HG02588 (cell line): Measurements from ENCODE around the gene SCAANT1.
A peak's percentile ranks its signal among the peaks of the same experiment; 100 is the strongest.

Source experiments
- ATAC-seq: cut with Tn5 transposase; IDR thresholded peaks from one replicate; pipeline ENCODE4 v1.9.1; 2021; ENCODE audit warnings: mild to moderate bottlenecking, moderate library complexity; ENCODE audit not compliant: unreplicated experiment

The SCAANT1 gene

DNA sequence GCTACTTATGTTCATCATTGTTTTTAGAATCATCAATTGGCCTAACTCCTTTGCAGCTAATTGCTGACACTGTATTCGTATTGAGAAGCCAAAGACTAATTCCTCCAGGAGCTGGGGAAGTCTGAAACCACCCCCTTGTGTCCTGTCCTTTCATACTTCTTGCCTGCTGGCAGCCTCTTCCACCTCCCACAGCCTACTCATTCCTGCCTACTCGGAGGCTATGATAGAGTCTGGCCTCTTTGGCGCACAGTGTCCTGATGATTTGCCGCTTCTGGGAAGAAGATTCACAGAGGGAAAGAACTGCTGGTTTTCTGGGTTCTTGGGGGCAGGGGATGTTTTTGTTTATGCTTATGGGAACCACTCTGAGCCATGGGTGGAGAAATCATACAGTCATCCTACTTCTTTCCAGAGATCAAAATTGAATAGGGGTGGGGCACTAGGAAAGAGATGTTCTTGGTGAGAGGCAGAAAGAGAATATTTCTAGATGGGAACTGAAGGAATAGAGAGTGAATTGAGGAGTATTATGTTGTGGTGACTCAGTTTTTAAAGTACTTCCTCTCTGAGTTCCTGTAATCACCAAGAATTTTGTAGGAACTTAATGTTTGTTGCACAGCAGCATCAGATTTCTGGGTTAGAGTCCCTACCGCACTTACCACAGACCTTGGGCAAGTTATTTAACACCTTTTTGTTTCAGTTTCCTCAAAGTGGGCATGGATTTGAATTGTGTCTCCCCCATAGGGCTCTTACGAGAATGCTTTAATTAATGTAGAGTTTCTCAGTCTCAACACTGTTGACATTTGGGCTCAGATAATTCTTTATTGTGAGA, 22.1 kb upstream of the SCAANT1 start:
- no peak for ATAC-seq

DNA sequence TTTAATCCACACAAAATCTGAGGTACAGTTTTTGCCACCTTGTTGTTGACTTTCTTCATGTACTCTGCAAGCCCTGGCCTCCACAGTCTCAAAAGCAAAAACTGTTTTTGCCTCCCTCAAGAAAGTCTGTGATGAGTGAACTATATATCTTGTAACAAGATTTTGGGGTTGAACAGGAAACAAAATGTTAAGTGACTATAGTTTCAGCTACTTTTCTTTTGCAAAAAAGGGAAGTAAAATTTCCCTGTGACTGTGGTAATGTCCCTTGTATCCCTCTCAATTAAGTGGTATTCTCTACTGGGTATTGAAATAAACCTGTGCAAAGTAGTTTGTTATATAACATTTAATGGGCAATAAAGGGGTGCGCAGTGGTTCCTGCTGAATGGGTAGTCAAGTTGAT, 21.3 kb upstream of the SCAANT1 start:
- peak; percentile 61 for ATAC-seq

DNA sequence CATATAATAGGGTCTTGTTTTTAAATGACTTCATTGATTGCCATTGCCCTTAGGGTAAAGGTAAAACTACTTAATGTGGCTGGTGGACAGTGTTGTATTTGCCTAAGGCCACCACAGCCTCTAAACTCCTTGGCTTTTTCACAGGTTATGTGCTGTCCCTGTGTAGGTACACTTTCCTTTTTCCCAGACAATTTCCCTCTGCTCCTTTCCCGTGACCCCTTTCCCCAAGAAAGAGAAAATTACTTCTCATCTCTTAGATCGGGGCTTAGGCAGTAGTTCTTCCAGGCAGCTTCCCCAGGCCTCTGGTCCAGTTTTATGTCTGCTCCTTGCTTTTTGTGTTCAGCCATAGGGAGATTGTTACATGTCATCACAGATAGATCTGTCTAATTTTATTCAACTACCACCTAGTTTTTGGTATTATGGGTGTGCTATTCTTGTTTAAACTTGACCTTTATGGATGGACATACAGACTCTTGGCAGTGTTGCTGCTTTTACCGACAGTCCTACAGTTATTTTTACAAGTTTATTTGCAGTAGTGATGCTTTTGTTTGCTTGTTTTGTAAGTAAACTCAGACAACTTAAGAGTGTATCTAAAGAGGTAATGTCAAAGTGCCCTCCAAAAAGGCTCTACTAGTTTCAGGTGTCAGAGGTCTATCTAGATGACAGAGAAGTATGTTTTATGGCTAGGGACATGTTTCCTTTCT, 20.5 kb upstream of the SCAANT1 start:
- no peak for ATAC-seq

DNA sequence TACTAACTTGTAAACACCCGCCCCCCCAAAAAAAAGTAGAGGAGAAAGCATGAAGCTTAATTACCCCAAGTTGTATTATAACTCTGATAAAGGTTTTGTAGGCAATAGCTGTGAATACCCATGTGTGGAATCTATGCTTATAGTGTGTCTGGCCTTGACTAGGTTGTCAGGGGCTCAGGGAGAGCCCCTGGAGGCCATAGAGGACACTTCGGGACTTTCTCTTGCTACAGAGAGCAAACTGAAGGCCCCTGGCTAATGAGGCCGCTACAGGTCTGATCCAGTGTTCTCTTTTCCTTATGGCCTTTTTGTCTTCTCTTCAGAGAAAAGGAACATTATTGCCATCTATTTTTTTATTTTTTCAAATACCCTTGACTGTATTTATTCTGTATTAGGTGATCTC, 19.1 kb upstream of the SCAANT1 start:
- no peak for ATAC-seq

DNA sequence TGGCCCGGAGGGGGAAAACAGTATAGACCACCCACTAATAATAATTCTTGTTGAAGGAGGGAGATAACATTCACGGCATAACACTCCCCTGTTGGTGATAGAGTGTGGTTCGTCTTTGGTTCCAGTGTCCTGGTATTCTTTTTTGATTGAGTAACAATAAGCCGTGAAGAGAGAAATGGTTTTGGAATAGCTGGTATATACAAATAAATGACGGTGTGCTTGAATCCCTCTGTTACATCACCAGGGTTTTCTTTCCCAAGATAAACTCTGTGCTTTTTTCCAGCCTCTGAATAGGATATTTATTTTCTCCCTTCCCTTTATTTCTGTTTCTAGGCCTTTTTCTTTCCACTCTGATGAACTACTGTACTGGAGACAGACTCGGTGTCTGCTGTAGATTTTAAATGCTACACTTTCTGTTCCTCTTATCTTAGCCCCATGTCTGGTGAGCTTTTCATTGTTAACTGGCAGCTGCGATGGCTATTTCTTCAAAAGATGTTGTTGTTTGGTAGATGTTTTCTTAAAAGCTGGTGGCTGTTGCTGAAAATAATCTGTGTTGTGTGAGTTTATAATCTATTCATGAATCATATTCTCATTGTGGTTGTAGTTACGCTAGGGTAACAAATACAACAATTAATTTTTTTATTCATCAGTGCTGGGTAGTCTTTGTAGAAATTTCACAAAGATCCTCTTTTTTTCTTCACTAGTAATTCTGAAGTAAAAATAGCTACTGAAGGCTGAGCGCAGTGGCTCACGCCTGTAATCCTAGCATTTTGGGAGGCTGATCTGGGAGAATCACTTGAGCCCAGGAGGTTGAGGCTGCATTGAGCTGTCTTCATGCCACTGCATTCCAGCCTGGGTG, 15.5 kb upstream of the SCAANT1 start:
- peak; percentile 67 for ATAC-seq

DNA sequence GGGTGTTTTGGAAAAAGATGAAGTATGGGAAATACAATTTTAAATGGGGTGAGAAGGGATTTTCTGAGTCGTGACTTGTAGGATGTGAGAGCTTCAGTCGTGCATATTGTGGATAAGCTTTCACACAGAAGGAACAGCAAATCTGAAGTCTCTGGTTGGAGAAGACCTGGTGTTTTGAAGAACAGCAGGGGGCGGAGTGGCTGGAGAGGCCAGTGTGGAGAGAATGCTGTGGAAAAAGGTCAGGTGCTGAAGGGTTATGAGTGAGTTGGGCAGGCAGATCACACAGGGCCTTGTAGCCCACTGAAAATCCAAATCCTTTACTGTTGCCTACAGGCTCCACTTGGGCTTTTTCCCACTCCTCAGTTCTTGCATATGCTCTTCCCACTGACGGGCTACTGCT, 14.1 kb upstream of the SCAANT1 start:
- ATAC-seq, result no peak

- ATAC-seq, result no peak
Measured at GRCh38 chr3:63922491-63923199, 10.5 kb upstream of the SCAANT1 start.

DNA sequence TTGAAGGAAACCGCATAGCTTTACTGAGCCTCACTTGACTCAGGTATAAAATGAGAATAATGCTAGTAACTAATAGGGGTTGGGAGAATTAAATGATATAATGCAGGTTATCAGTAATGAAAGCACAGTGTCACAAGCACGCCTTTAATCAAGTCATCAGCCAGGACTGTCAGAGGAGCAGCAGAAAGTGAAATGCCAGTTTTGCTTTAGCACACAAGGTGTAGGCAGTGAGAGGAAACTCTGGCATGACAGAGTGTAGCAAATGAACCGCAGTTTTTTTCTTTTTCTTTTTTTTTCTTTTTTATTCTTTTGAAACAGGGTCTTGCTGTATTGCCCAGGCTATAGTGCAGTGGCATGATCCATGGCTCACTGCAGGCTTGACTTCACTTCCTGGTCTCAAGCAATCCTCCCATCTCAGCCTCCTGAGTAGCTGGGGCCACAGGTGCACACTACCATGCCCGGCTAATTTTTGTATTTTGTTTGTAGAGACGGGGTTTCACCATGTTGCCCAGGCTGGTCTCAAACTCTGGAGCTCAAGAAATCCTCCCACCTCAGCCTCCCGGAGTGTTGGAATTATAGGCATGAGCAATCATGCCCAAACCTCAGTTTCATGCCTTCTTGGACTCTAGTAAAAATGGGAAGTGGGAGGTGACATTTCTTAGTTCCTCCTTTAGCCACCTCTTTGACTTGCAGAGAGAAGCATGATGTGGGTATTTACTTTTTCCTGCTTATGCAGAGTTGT, 9.7 kb upstream of the SCAANT1 start:
- ATAC-seq, result peak; percentile 78

- ATAC-seq, result no peak
Measured at GRCh38 chr3:63920001-63920400, 7.8 kb upstream of the SCAANT1 start.

- ATAC-seq, result no peak
Measured at GRCh38 chr3:63918321-63918720, 6.1 kb upstream of the SCAANT1 start.

GRCh38 chr3:63914312-63914711, 2.1 kb upstream of the SCAANT1 start:
- ATAC-seq, result no peak

GRCh38 chr3:63912768-63913588, 795 bp upstream of the SCAANT1 start:
- peak; percentile 19 for ATAC-seq

GRCh38 chr3:63911509-63911872, 692 bp downstream of the SCAANT1 start:
- no peak for ATAC-seq

DNA sequence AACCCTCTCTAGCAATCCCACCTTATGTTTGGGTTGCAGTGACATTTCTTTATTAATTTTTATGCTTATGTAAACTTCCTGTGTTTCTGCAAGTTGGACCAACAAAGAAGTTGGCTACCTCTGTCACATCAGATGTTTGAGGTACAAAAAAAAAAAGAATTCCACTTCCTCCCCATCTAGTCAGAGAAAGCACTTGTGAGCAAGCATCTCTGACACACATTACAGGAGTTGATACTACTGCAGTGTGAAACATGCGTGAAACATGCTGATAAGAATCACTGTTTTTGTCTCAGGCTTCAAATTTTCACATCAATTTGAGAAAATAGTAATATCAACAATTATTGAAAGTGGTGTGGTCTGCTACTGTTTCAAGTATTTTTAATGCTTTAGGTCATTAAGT, 1.3 kb downstream of the SCAANT1 start:
- ATAC-seq, result no peak

DNA sequence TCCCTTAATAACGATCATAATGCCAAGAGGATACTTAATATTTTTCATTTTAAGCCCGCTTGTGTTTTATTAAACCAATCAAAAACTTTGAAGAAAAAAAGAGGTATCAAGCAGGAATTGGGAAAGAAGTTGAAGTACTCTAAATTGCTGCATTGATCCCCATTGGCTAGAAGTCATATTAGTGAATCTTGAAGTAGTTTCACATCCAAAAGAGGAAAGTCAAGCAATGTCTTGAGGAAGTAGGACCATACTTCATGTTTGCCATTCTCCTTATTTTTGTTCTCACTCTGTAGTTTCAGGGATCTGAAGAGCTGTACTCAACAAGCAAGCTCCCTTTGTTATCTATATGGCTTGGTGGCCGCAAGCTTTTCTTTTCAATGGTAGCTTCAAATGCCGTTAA, 2.2 kb downstream of the SCAANT1 start:
- no peak for ATAC-seq

GRCh38 chr3:63909431-63909830, 2.8 kb downstream of the SCAANT1 start:
- ATAC-seq, result no peak

GRCh38 chr3:63908776-63909175, 3.4 kb downstream of the SCAANT1 start:
- no peak for ATAC-seq

GRCh38 chr3:63908081-63908736, 4.0 kb downstream of the SCAANT1 start:
- ATAC-seq, result no peak
